ENCODE results near the gene SMIM3. TPM values are rescaled to one million over a fixed set of nuclear protein-coding genes. Genes with fewer than 3 reads are reported as not detected.

Gene SMIM3
- total and polyA plus RNA-seq, 10 of the 15 experiments (the other 5 are each of a cell fraction or from before 2014, with no cell fraction given), result 1.0 to 14.3 (median 7.7) TPM

- ATAC-seq (no peak), DNase-seq (ENCODE audit: low read depth, low spot score) (no peak), FAIRE-seq (no peak)
- BruUV-seq (replicated peaks), result no TSS peak
- Histone ChIP-seq H3K27me3 (replicated peaks in 1 of 2; ENCODE audit: control insufficient read depth in 2 of 2, insufficient read depth in 2 of 2, low read length in 1 of 2) (no peaks in the 10 kb centered on the region), H3K9ac (ENCODE audit: control insufficient read depth, insufficient read depth, low read length) (no peak overlapping the region), H2AFZ (ENCODE audit: control insufficient read depth, low read depth, low read length) (no peak overlapping the region), H3K4me2 (ENCODE audit: control insufficient read depth, insufficient read depth) (no peak overlapping the region), H3K4me3 (no peak overlapping the region), H3K36me3 (ENCODE audit: control insufficient read depth in 2 of 2, insufficient read depth in 2 of 2, low read length in 1 of 2) (peaks cover 1 to 15% of the 10 kb centered on the region in 2 experiments), H3K79me2 (ENCODE audit: control insufficient read depth, insufficient read depth, low read length) (peaks cover 13% of the 10 kb centered on the region), H3K4me1 (ENCODE audit: control insufficient read depth, insufficient read depth, low read length) (peaks cover 14% of the 10 kb centered on the region), H3K9me3 (replicated peaks; ENCODE audit: control insufficient read depth, insufficient read depth, low read length) (peaks cover 4% of the 10 kb centered on the region; the same call in 2 of the 3 replicates), H3K27ac (ENCODE audit: control insufficient read depth, insufficient read depth) (no peak overlapping the region), H4K20me1 (ENCODE audit: control insufficient read depth, insufficient read depth) (no peaks in the 10 kb centered on the region)
- intact Hi-C loops (cut with micrococcal nuclease; ENCODE audit: unreplicated experiment) (no loop called here), in situ Hi-C loops (cut with MboI) (no loop called here)
- ChIA-PET RAD21 (ENCODE audit: unreplicated experiment) (no interaction called here), CTCF (interaction anchor here (0.7 to 1.8 kb wide), 3 partner anchors 10 to 31 kb away, joined by 3 to 6 read pairs (median 5); partner anchors contain the start of gene RBM22), SMC1A (ENCODE audit: uncharacterized antibody, unreplicated experiment) (interaction anchor here (1.2 to 1.3 kb wide), 3 partner anchors 10 to 74 kb away, joined by 3 to 4 read pairs (median 3); no protein-coding TSS in a partner anchor), POLR2A (no interaction called here)
- 98% methylated on average over 6 of the region's 6 CpGs for WGBS (ENCODE audit: insufficient coverage, insufficient replicate concordance, low lambda C conversion rate, missing lambda C conversion rate)
- TF ChIP-seq, protein P1, sequence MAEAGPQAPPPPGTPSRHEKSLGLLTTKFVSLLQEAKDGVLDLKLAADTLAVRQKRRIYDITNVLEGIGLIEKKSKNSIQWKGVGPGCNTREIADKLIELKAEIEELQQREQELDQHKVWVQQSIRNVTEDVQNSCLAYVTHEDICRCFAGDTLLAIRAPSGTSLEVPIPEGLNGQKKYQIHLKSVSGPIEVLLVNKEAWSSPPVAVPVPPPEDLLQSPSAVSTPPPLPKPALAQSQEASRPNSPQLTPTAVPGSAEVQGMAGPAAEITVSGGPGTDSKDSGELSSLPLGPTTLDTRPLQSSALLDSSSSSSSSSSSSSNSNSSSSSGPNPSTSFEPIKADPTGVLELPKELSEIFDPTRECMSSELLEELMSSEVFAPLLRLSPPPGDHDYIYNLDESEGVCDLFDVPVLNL (IDR thresholded peaks at IDR 0.05; ENCODE audit: low read depth, low read length), result no peak
- TF ChIP-seq BCLAF1 (IDR thresholded peaks at IDR 0.05) (no peak), SREBF2 (IDR thresholded peaks at IDR 0.05; ENCODE audit: low read length) (no peak), PAX8 (IDR thresholded peaks at IDR 0.05) (no peak), HDAC6 (IDR thresholded peaks at IDR 0.05; ENCODE audit: unreplicated experiment) (no peak), YY1 (IDR thresholded peaks at IDR 0.05; ENCODE audit: low read depth, low read length) (no peak), MEF2B (IDR thresholded peaks at IDR 0.05; ENCODE audit: partially characterized antibody, poor library complexity, severe bottlenecking) (no peak), CTCF (IDR thresholded peaks at IDR 0.05 in 2 of 3, conservative IDR thresholded peaks at IDR 0.05 in 1 of 3; ENCODE audit: control insufficient read depth in 2 of 3, extremely low read depth in 1 of 3, insufficient read depth in 1 of 3, low read depth in 3 of 3, low read length in 3 of 3) (no peak), MXI1 (IDR thresholded peaks at IDR 0.05; ENCODE audit: low read depth, low read length) (no peak), TCF7 (IDR thresholded peaks at IDR 0.05; ENCODE audit: borderline replicate concordance) (no peak), SP1 (IDR thresholded peaks at IDR 0.05; ENCODE audit: low read depth, low read length) (no peak), MAX (IDR thresholded peaks at IDR 0.05; ENCODE audit: low read depth, low read length) (no peak)
- TF ChIP-seq, protein P2, sequence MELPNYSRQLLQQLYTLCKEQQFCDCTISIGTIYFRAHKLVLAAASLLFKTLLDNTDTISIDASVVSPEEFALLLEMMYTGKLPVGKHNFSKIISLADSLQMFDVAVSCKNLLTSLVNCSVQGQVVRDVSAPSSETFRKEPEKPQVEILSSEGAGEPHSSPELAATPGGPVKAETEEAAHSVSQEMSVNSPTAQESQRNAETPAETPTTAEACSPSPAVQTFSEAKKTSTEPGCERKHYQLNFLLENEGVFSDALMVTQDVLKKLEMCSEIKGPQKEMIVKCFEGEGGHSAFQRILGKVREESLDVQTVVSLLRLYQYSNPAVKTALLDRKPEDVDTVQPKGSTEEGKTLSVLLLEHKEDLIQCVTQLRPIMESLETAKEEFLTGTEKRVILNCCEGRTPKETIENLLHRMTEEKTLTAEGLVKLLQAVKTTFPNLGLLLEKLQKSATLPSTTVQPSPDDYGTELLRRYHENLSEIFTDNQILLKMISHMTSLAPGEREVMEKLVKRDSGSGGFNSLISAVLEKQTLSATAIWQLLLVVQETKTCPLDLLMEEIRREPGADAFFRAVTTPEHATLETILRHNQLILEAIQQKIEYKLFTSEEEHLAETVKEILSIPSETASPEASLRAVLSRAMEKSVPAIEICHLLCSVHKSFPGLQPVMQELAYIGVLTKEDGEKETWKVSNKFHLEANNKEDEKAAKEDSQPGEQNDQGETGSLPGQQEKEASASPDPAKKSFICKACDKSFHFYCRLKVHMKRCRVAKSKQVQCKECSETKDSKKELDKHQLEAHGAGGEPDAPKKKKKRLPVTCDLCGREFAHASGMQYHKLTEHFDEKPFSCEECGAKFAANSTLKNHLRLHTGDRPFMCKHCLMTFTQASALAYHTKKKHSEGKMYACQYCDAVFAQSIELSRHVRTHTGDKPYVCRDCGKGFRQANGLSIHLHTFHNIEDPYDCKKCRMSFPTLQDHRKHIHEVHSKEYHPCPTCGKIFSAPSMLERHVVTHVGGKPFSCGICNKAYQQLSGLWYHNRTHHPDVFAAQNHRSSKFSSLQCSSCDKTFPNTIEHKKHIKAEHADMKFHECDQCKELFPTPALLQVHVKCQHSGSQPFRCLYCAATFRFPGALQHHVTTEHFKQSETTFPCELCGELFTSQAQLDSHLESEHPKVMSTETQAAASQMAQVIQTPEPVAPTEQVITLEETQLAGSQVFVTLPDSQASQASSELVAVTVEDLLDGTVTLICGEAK (IDR thresholded peaks at IDR 0.05; ENCODE audit: borderline replicate concordance), result no peak
Measured at GRCh38 chr5:150731669-150732242, 46.8 kb upstream of the SMIM3 start.

All from GM12878 (cell line).